Measurements from ENCODE around the gene UBE2D2.

GRCh38 chr5:139675825-139676224, 114.7 kb downstream of the UBE2D2 start:
- TF ChIP-seq ZC3H10 (CRISPR knock-in tag; IDR thresholded peaks at IDR 0.05): no peak
- TF ChIP-seq ESRRG (CRISPR knock-in tag; IDR thresholded peaks at IDR 0.05): no peak
- no peak for TF ChIP-seq ARNTL (CRISPR knock-in tag; IDR thresholded peaks at IDR 0.05; ENCODE audit: borderline replicate concordance, low read depth)
- TF ChIP-seq ZFP30 (CRISPR knock-in tag; IDR thresholded peaks at IDR 0.05): no peak
- no peak for TF ChIP-seq ZNF8 (CRISPR knock-in tag; IDR thresholded peaks at IDR 0.05)
- TF ChIP-seq, protein P1, sequence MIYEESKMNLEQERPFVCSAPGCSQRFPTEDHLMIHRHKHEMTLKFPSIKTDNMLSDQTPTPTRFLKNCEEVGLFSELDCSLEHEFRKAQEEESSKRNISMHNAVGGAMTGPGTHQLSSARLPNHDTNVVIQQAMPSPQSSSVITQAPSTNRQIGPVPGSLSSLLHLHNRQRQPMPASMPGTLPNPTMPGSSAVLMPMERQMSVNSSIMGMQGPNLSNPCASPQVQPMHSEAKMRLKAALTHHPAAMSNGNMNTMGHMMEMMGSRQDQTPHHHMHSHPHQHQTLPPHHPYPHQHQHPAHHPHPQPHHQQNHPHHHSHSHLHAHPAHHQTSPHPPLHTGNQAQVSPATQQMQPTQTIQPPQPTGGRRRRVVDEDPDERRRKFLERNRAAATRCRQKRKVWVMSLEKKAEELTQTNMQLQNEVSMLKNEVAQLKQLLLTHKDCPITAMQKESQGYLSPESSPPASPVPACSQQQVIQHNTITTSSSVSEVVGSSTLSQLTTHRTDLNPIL (CRISPR knock-in tag; IDR thresholded peaks at IDR 0.05; ENCODE audit: low read depth): no peak
- no peak for TF ChIP-seq GLIS3 (CRISPR knock-in tag; IDR thresholded peaks at IDR 0.05)
- TF ChIP-seq PATZ1 (CRISPR knock-in tag; IDR thresholded peaks at IDR 0.05; ENCODE audit: borderline replicate concordance): no peak
- TF ChIP-seq ISL1 (CRISPR knock-in tag; IDR thresholded peaks at IDR 0.05): no peak

Measured in SK-N-SH treated with all-trans-retinoic acid at 6 μM for 48 hours (cell line).